H1 (cell line): ENCODE measurements around the gene KCNE4. TPM values are rescaled to one million over a fixed set of nuclear protein-coding genes. Genes with fewer than 3 reads are reported as not detected.

Experiments
- CTCF ChIA-PET: fragments of 300-600 bp; sonication (Branson Sonifier 250); formaldehyde crosslinking; loops from one replicate; lab custom pipeline; 2021; ENCODE audit not compliant: partially characterized antibody; lab: Charles Lee
- POLR2A ChIA-PET: fragments of 300-600 bp; sonication (Branson Sonifier 250); formaldehyde crosslinking; loops from one replicate; lab custom pipeline; 2021; ENCODE audit warnings: inconsistent platforms; ENCODE audit not compliant: partially characterized antibody; lab: Charles Lee
- DNase-seq, 2 experiments: peaks; one replicate each; pipeline versions ENCODE4 v3.0.0 to v3.0.0-alpha.2; 2010 to 2022; ENCODE audit warnings: low spot score in 2 of 2, low read depth in 1 of 2, mixed read lengths in 1 of 2
- FAIRE-seq: peaks from 2 replicates; lab custom pipeline; 2011; peaks lifted over from hg19 to GRCh38; lab: Jason Lieb, UNC
- H2AFZ ChIP-seq: 2 replicates; pipeline ENCODE4 v1.8.1; 2012; ENCODE audit warnings: low read length, inconsistent platforms
- H2AK5ac ChIP-seq: 2 replicates; pipeline ENCODE4 v1.6.1; 2013; ENCODE audit warnings: low read depth, low read length
- H2BK120ac ChIP-seq: replicated peaks from 2 replicates; pipeline ENCODE3; 2013; ENCODE audit warnings: low read depth, low read length, inconsistent platforms
- H2BK12ac ChIP-seq: 2 replicates; pipeline ENCODE4 v1.6.1; 2013; ENCODE audit warnings: low read depth, low read length
- H2BK15ac ChIP-seq: 2 replicates; pipeline ENCODE4 v1.6.1; 2013; ENCODE audit warnings: low read length
- H2BK20ac ChIP-seq: 2 replicates; pipeline ENCODE4 v1.6.1; 2013; ENCODE audit warnings: low read length
- H2BK5ac ChIP-seq: 2 replicates; pipeline ENCODE4 v1.6.1; 2013; ENCODE audit warnings: low read depth, low read length
- H3K14ac ChIP-seq: 2 replicates; pipeline ENCODE4 v1.6.1; 2013; ENCODE audit warnings: inconsistent platforms; ENCODE audit not compliant: insufficient read length
- H3K18ac ChIP-seq: 2 replicates; pipeline ENCODE4 v1.6.1; 2013; ENCODE audit warnings: low read length; ENCODE audit errors: extremely low read depth
- H3K23ac ChIP-seq: 2 replicates; pipeline ENCODE4 v1.6.1; 2013; ENCODE audit warnings: inconsistent platforms; ENCODE audit not compliant: insufficient read length
- H3K23me2 ChIP-seq: 2 replicates; pipeline ENCODE4 v1.6.1; 2013; ENCODE audit warnings: low read depth, low read length
- H3K27ac ChIP-seq: 2 replicates; pipeline ENCODE4 v1.6.1; 2011; ENCODE audit warnings: low read depth, low read length, inconsistent platforms
- H3K27me3 ChIP-seq, 4 experiments: replicated peaks in 1 of 4; 1 replicate in 1 of 4; 2 replicates in 3 of 4; pipeline versions ENCODE4 v1.6.1 to v1.8.1; 2011 to 2013; ENCODE audit warnings: low read length in 3 of 4, mild to moderate bottlenecking in 3 of 4, inconsistent platforms in 2 of 4, mixed read lengths in 2 of 4, moderate library complexity in 1 of 4; ENCODE audit not compliant: control insufficient read depth in 3 of 4, insufficient read depth in 3 of 4; ENCODE audit errors: extremely low read depth in 1 of 4
- H3K36me3 ChIP-seq, 4 experiments: 2 replicates each; pipeline versions ENCODE4 v1.6.1 to v1.8.1; 2011 to 2013; ENCODE audit warnings: mild to moderate bottlenecking in 4 of 4, low read length in 3 of 4, moderate library complexity in 2 of 4, control low read depth in 1 of 4, inconsistent platforms in 1 of 4; ENCODE audit not compliant: insufficient read depth in 4 of 4, control insufficient read depth in 2 of 4
- H3K4ac ChIP-seq: replicated peaks from 2 replicates; pipeline ENCODE3; 2013; ENCODE audit warnings: low read length, low read depth, mixed read lengths, inconsistent platforms; ENCODE audit not compliant: insufficient read length
- H3K4me1 ChIP-seq, 4 experiments: replicated peaks in 1 of 4; 1 replicate in 1 of 4; 2 replicates in 3 of 4; pipeline versions ENCODE4 v1.6.1 to v1.8.1; 2011 to 2013; ENCODE audit warnings: low read length in 3 of 4, inconsistent platforms in 2 of 4, mixed read lengths in 1 of 4; ENCODE audit not compliant: insufficient read depth in 4 of 4, control insufficient read depth in 3 of 4
- H3K4me2 ChIP-seq, 2 experiments: 2 replicates each; pipeline versions ENCODE4 v1.6.1 to v1.8.1; 2011 to 2013; ENCODE audit warnings: low read depth in 2 of 2, low read length in 2 of 2, control low read depth in 1 of 2, inconsistent platforms in 1 of 2, mild to moderate bottlenecking in 1 of 2; ENCODE audit not compliant: insufficient read depth in 1 of 2
- H3K4me3 ChIP-seq, 4 experiments: fragments of 200-600, 300-600 bp in 1 of 4; sonication (generic), shearing (Covaris generic), sonication (Bioruptor Twin) in 1 of 4; 2 replicates each; pipeline versions ENCODE4 v1.5.1 to v1.8.1; 2011 to 2016; ENCODE audit warnings: low read length in 4 of 4, low read depth in 3 of 4, control low read depth in 2 of 4, inconsistent platforms in 2 of 4, mild to moderate bottlenecking in 2 of 4, mixed read lengths in 1 of 4, moderate library complexity in 1 of 4; ENCODE audit not compliant: insufficient read depth in 2 of 4; ENCODE audit errors: extremely low read depth in 1 of 4
- H3K56ac ChIP-seq: replicated peaks from 2 replicates; pipeline ENCODE3; 2013; ENCODE audit warnings: low read depth, mild to moderate bottlenecking, mixed read lengths, low read length, inconsistent platforms; ENCODE audit not compliant: insufficient read length
- H3K79me1 ChIP-seq: 2 replicates; pipeline ENCODE4 v1.6.1; 2013; ENCODE audit warnings: low read depth, low read length, control low read depth
- H3K79me2 ChIP-seq, 2 experiments: 2 replicates each; pipeline versions ENCODE4 v1.6.1 to v1.8.1; 2012 to 2013; ENCODE audit warnings: low read length in 2 of 2, mild to moderate bottlenecking in 2 of 2, inconsistent platforms in 1 of 2; ENCODE audit not compliant: insufficient read depth in 2 of 2, control insufficient read depth in 1 of 2
- H3K9ac ChIP-seq, 4 experiments: replicated peaks in 1 of 4; 1 replicate in 1 of 4; 2 replicates in 3 of 4; pipeline versions ENCODE4 v1.6.1 to v1.8.1; 2011 to 2013; ENCODE audit warnings: low read depth in 3 of 4, low read length in 3 of 4, control low read depth in 2 of 4, mild to moderate bottlenecking in 2 of 4, moderate library complexity in 2 of 4, inconsistent platforms in 1 of 4; ENCODE audit errors: extremely low read depth in 1 of 4
- H3K9me3 ChIP-seq, 2 experiments: 2 replicates each; pipeline versions ENCODE4 v1.6.1 to v1.8.1; 2012 to 2013; ENCODE audit warnings: mild to moderate bottlenecking in 2 of 2, moderate library complexity in 2 of 2, control low read depth in 1 of 2, inconsistent platforms in 1 of 2, low read depth in 1 of 2, low read length in 1 of 2, mixed read lengths in 1 of 2; ENCODE audit not compliant: insufficient read depth in 2 of 2
- H4K20me1 ChIP-seq, 2 experiments: replicated peaks in 1 of 2; 2 replicates each; pipeline versions ENCODE3 to v1.8.1; 2011 to 2013; ENCODE audit warnings: inconsistent platforms in 2 of 2, low read length in 2 of 2, mild to moderate bottlenecking in 1 of 2; ENCODE audit not compliant: insufficient read depth in 2 of 2, control insufficient read depth in 1 of 2
- H4K5ac ChIP-seq: 2 replicates; pipeline ENCODE4 v1.6.1; 2013; ENCODE audit warnings: low read length, low read depth, mixed read lengths, inconsistent platforms; ENCODE audit not compliant: insufficient read length
- H4K8ac ChIP-seq: 2 replicates; pipeline ENCODE4 v1.8.0; 2013; ENCODE audit warnings: mild to moderate bottlenecking, moderate library complexity, low read length, inconsistent platforms; ENCODE audit not compliant: insufficient read depth; ENCODE audit errors: extremely low read depth
- H4K91ac ChIP-seq: replicated peaks from 2 replicates; pipeline ENCODE3; 2013; ENCODE audit warnings: low read length, mixed read lengths, inconsistent platforms; ENCODE audit not compliant: insufficient read length
- EZH2 ChIP-seq: fragments of 200-600 bp; sonication (generic); IDR thresholded peaks from 2 replicates; pipeline ENCODE4 v1.7.1; 2012; ENCODE audit warnings: low read depth, mild to moderate bottlenecking, moderate library complexity, low read length, inconsistent platforms; ENCODE audit not compliant: severe bottlenecking
- HDAC2 ChIP-seq, 2 experiments: fragments of 300-600 bp in 1 of 2; sonication (generic) in 1 of 2; IDR thresholded peaks; 2 replicates each; pipeline ENCODE4 v1.6.1; 2011 to 2012; ENCODE audit warnings: low read depth in 2 of 2, low read length in 2 of 2, mild to moderate bottlenecking in 2 of 2, moderate library complexity in 2 of 2, borderline replicate concordance in 1 of 2, inconsistent platforms in 1 of 2
- JUN ChIP-seq: IDR thresholded peaks from 2 replicates; pipeline ENCODE4 v1.6.1; 2011; ENCODE audit warnings: low read depth, mild to moderate bottlenecking, improper control_type of control experiment, low read length
- JUND ChIP-seq: IDR thresholded peaks from 2 replicates; pipeline ENCODE4 v1.6.1; 2011; ENCODE audit warnings: mild to moderate bottlenecking, improper control_type of control experiment, low read length
- RBBP5 ChIP-seq: IDR thresholded peaks from 2 replicates; pipeline ENCODE4 v1.7.1; 2012; ENCODE audit warnings: low read depth, mild to moderate bottlenecking, inconsistent platforms, low read length, moderate library complexity, borderline replicate concordance
- SP1 ChIP-seq: IDR thresholded peaks from 2 replicates; pipeline ENCODE4 v1.6.1; 2011; ENCODE audit warnings: low read depth, low read length
- SP4 ChIP-seq: IDR thresholded peaks from 2 replicates; pipeline ENCODE4 v1.6.1; 2012; ENCODE audit warnings: low read length, inconsistent platforms
- TAF7 ChIP-seq: optimal IDR thresholded peaks from 2 replicates; pipeline ENCODE3; 2011; ENCODE audit warnings: low read depth, mild to moderate bottlenecking, inconsistent platforms, low read length, moderate library complexity, borderline replicate concordance
- YY1 ChIP-seq: IDR thresholded peaks from 2 replicates; pipeline ENCODE4 v1.6.1; 2011; ENCODE audit warnings: low read depth, mild to moderate bottlenecking, low read length
- WGBS, 2 experiments: shearing (Covaris generic) in 1 of 2; methylation state at CpG; one replicate each; pipeline versions ENCODE4 v1.1.6 to v1.1.7; 2013 to 2015; ENCODE audit warnings: low lambda C conversion rate in 2 of 2, mixed read lengths in 2 of 2, inconsistent platforms in 1 of 2, low coverage in 1 of 2, missing lambda C conversion rate in 1 of 2; ENCODE audit not compliant: insufficient replicate concordance in 2 of 2, insufficient coverage in 1 of 2, insufficient read length in 1 of 2; ENCODE audit errors: extremely low coverage in 1 of 2, missing lambda C conversion rate in 1 of 2; 5-methylcytosine and 5-hydroxymethylcytosine counted together
- polyA plus RNA-seq, 7 experiments: library from polyadenylated mRNA; depleted of rRNA in 3 of 7; stranded (reverse) in 5 of 7; unstranded in 2 of 7; fragments of >200 nt in 5 of 7; fragments of 200-250 nt in 2 of 7; gene quantifications; 1 replicate in 5 of 7; 2 replicates in 1 of 7; 4 replicates in 1 of 7; pipeline versions ENCODE4 v1.2.1 to v1.2.3, GENCODE V29; 2011 to 2013; ENCODE audit warnings: missing spikeins in 2 of 7, mixed read lengths in 2 of 7
- total RNA-seq: library from RNA; stranded (reverse); fragmentation: NEBNext Ultra II Directional; extraction: Animal tissue kit (Norgen Biotek cat#: 25700); gene quantifications from 2 replicates; pipeline ENCODE4 v1.2.1, GENCODE V29; 2021

The KCNE4 gene
- total and polyA plus RNA-seq, 2 of the 8 experiments (the other 6 are each of a cell fraction or from before 2014, with no cell fraction given) = 0.08 to 0.09 TPM

DNA sequence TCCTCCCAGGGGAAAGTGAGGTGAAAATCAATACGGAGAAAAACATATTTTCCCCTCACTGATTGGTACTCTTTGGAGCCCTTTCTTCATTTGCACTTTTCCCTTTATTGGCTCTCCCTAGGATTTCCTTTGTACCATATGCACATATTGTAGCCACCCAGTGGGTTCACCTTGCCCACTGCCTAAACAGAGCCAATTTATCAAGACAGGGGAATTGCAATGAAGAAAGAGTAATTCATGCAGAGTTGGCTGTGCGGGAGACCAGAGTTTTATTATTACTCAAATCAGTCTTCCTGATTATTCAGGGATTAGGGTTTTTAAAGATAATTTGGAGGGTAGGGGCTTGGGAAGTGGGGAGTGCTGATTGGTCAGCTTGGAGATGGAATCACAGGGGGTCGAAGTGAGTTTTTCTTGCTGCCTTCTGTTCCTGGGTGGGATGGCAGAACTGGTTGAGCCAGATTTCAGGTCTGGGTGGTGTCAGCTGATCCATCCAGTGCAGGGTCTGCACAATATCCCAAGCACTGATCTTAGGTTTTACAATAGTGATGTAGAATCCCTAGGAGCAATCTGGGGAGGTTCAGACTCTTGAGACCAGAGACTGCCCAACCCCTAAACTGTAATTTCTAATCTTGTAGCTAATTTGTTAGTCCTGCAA is 15.1 kb upstream of the KCNE4 start:
- Histone ChIP-seq H3K23ac (no peak overlapping the region), H3K14ac (no peak overlapping the region), H3K9me3 (peaks cover 14 to 21% of the 10 kb centered on the region in 2 experiments), H3K4me2 (peak overlapping the region; percentile 19 to 55; a peak in 2 of 4 replicates), H3K27ac (peak overlapping the region; percentile 33; the same call in 1 of the 2 replicates), H3K4ac (no peak overlapping the region), H4K5ac (peak overlapping the region; percentile 30), H4K20me1 (no peaks in the 10 kb centered on the region), H3K79me2 (no peaks in the 10 kb centered on the region), H2BK15ac (no peak overlapping the region), H2BK12ac (no peak overlapping the region), H2BK5ac (peak overlapping the region; percentile 7; the same call in 1 of the 2 replicates), H4K8ac (no peak overlapping the region), H2BK120ac (peak overlapping the region; percentile 13), H3K4me3 (peak overlapping the region in 1 of 4 experiments; percentile 34; a peak in 1 of 8 replicates), H3K56ac (no peak overlapping the region), H3K4me1 (peaks cover 4 to 23% (median 17%) of the 10 kb centered on the region in 4 experiments), H3K23me2 (no peaks in the 10 kb centered on the region), H3K27me3 (0 out of 7 replicates have a peak, but pooled peaks cover 0 to 1% (median 0%) of the 10 kb centered on the region in 4 experiments), H3K36me3 (peaks cover 0 to 11% (median 0%) of the 10 kb centered on the region in 4 experiments; a peak in 2 of 8 replicates), H2AFZ (no peak overlapping the region), H3K18ac (peak overlapping the region; percentile 13; the same call in 1 of the 2 replicates), H3K79me1 (no peaks in the 10 kb centered on the region), H3K9ac (no peak overlapping the region), H4K91ac (no peak overlapping the region), H2BK20ac (peak overlapping the region; percentile 48; the same call in 1 of the 2 replicates), H2AK5ac (no peak overlapping the region)
- ChIA-PET POLR2A (no interaction called here), CTCF (interaction anchor here (1.4 kb wide), 1 partner anchor 65 kb away, joined by 3 read pairs; no protein-coding TSS in a partner anchor)
- DNase-seq = no peak
- 0% methylated on average over 3 of the region's 3 CpGs; no CpG with 5 or more reads in 1 of the 2 experiments for WGBS, 2 experiments
- FAIRE-seq = peak; percentile 28
- TF ChIP-seq SP1 (0 out of 2 replicates have a peak, but pooled peaks have one; percentile 8), HDAC2 (IDR thresholded peaks at IDR 0.05; ENCODE audit: borderline replicate concordance in 1 of 2, low read depth in 2 of 2, low read length in 2 of 2) (peak in 1 of 2 experiments; percentile 89; a peak in 1 of 4 replicates), JUND (no peak), RBBP5 (no peak), YY1 (no peak), JUN (no peak), SP4 (no peak), EZH2 (no peak), TAF7 (no peak)
